HG02938 (cell line): ENCODE results near the gene SCARB1.
"Not testable (repeated sequence)": the region's sequence is repeated elsewhere in the genome, so short reads cannot be mapped to it uniquely, and the experiment has no call there.

Experiments
- ATAC-seq: cut with Tn5 transposase; IDR thresholded peaks from one replicate; pipeline ENCODE4 v1.9.1; 2021; ENCODE audit warnings: mild to moderate bottlenecking, moderate library complexity; ENCODE audit not compliant: unreplicated experiment

The SCARB1 gene

GRCh38 chr12:124884587-124885438, 21.1 kb upstream of the SCARB1 start:
- ATAC-seq, result peak; percentile 63

GRCh38 chr12:124883263-124884130, 19.8 kb upstream of the SCARB1 start:
- no peak for ATAC-seq

GRCh38 chr12:124881123-124881522, 17.5 kb upstream of the SCARB1 start:
- ATAC-seq, result no peak

GRCh38 chr12:124880335-124880734, 16.7 kb upstream of the SCARB1 start:
- not testable (repeated sequence) for ATAC-seq

GRCh38 chr12:124878795-124879516, 15.3 kb upstream of the SCARB1 start:
- no peak for ATAC-seq

DNA sequence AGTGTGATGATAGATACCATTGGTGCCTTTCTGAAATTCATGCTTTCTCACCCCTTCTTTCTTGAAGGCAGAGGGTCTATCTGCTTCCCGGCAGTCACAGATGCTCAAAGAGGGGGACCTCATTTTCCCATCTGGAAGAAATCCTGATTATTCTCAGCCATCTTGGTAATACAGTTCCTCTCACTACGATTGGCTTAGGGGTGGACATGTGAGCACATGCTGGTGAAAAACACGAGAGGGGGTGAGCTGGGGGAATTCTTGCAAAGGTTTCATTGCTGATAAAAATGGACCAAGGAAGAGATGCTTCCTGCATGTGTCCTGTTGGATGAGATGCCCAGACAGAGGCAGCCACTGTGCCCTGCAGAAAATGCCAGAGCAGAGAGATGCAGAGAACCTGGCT, 13.8 kb upstream of the SCARB1 start:
- ATAC-seq, result no peak

DNA sequence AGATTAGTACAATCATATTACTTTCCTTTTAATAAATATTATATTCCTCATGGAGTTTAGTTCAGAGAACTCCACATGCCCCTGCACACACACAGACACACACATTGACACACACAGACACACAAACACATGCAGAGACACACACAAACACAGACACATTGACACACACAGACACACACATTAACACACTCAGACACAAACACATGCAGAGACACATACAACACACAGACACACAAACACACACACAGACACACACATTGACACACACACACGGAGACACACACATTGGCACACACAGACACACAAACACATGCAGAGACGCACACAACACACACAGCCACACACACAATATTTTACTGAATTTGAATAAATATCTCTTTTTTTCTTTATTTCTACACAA, 12.5 kb upstream of the SCARB1 start:
- ATAC-seq, result no peak

- ATAC-seq, result no peak
Measured at GRCh38 chr12:124875803-124876132, 12.1 kb upstream of the SCARB1 start.

GRCh38 chr12:124874988-124875802, 11.5 kb upstream of the SCARB1 start:
- ATAC-seq, result no peak

DNA sequence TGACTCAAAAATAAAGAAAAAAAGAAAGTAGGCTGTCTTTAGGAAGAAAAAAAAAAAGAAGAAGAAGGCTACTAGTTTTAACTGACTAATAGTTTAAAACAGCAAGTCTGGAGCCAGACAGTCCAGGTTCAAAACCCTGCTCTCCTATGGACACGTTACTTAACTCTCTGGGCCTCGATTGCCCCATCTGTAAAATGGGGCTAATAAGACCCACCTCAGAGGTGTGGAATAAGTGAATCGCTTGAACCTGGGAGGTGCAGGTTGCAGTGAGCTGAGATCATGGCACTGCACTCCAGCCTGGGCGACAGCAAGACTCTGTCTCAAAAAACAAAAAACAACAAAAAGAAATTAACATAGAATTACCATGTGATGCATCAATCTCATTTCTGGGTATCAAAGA, 10.5 kb upstream of the SCARB1 start:
- no peak for ATAC-seq

DNA sequence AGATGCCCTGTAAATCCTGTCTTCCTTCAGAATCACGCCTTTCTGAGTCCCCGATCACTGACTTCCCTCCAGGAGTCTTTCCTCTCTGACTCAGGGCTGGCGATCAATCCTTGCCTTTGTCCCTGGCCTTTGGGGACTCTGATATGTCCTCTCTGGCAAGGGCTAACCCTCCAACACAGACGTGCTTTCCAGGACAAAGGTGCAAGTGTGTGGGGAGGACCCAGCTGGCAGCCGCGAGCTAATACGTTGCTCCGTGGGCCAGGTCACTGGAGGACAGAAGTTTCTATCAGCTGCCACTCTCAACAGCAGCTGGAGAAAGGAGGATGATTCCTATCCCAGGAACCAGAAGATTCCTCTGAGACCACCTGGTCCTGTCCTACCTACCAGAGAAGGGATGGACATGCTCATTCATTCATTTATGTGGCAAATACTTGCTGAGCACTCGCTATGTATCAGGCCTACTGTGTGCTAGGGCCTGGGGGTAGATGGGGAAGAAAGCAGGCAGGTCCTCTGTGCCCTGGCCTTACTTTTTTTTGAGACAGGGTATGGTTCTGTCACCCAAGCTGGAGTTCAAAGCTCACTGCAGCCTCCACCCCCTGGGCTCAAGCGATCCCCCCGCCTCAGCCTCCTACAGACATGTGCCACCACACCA, 8.5 kb upstream of the SCARB1 start:
- ATAC-seq, result no peak

DNA sequence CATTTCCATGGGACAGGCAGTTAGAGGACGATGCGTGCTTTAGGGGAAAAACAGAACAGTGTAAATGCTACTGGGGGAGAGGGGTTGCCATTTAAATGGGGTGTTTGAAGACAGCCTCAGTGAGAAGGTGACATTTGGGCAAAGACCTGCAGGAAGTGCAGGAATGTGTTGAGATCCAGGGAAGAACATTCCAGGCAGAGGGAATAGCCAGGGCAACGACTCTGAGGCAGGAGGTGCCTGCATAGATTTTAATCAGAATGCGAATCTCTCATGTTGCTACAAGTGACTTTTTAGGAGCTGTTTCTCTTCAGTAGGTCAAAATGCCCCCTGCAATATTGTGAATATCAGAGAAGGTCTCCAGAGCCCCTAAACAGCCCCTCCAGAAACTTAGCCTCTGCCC, 7.6 kb upstream of the SCARB1 start:
- no peak for ATAC-seq

DNA sequence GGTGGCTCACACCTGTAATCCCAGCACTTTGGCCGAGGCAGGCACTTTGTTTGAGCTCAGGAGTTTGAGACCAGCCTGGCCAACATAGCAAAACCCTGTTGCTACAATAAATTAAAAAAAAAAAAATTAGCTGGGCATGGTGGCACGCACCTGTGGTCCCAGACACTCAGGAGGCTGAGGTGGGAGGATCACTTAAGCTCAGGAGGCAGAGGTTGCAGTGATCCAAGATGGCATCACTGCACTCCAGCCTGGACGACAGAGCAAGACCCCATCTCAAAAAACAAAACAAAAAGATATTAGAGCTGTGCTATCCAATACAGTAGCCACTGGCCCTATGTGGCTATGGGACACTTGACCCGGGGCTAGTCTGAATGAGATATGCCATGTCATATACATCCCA, 6.9 kb upstream of the SCARB1 start:
- no peak for ATAC-seq

GRCh38 chr12:124869059-124869665, 5.5 kb upstream of the SCARB1 start:
- ATAC-seq, result no peak

DNA sequence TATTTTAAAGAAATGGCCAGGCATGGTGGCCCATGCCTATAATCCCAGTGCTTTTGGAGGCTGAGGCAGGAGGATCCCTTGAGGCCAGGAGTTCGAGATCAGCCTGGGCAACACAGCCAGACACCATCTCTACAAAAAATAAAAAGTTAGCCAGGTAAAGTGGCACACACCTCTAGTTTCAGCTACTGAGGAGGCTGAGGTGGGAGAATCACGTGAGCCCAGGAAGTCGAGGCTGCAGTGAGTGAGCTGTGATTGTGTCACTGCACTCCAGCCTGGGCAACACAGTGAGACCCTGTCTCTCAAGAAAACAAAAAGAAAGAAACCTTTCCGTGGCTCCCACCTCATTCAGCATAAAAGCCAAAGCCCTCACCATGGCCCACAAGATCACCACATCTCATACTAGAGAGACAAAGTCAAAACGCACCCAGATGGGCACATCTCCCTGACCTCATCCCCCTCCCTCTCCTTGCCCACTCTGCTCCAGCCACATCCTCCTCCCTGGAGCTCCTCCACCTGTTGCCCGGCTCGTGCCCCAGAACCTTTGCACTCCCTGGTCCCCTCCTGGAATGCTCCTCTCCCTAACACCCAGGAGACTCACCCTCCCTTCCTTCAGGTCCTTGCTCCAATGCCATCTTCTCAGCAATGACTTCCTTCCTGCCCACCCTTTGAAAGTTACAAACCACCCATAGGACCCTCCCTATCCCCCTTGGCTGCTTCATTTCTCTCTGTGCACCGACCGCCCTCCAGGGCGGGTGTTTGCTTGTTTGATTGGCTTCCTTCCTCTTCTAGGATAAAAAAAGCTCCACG, 4.8 kb upstream of the SCARB1 start:
- ATAC-seq, result no peak

- no peak for ATAC-seq
Measured at GRCh38 chr12:124867401-124867930, 3.8 kb upstream of the SCARB1 start.

GRCh38 chr12:124866883-124867400, 3.3 kb upstream of the SCARB1 start:
- no peak for ATAC-seq

DNA sequence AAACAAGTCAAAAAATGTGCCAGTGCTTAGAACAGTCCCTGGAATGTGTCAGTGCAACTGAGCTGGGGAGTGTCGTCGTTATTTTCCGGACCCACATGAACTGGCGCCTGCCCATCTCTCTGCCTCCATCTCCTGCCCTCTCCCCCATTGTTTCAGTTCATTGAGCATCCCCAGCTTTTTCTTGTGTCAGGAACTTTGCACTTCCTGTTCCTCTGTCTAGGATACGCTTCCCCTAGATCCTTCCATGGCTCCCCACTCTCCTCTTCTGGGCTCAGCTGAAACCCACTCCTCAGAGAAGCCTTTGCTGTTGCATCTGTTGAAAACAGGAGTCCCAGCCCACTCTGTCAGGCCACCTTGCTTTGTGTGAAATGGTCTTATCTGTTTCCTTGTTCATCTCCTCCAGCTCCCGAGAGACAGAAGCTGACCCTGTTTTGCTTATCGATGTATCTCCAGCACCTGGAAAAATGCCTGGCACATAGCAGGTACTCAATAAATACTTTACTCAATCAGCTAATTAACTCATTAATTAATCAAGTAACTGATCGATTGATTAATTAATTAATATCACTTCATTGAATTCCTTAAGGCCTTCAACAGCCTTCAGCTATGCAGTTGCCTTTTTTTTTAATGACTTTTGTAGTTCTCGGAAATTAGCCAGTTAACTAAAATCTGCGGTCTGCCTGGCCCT, 2.7 kb upstream of the SCARB1 start:
- no peak for ATAC-seq
